GM12891 (cell line): Measurements from ENCODE around the gene HS6ST3.

Experiments used
- PAX5 ChIP-seq: IDR thresholded peaks from 2 replicates; pipeline ENCODE4 v1.6.1; 2011; ENCODE audit warnings: low read length, moderate library complexity, mild to moderate bottlenecking; ENCODE audit not compliant: insufficient read depth, severe bottlenecking
- POLR2A ChIP-seq: IDR thresholded peaks from 2 replicates; pipeline ENCODE4 v1.6.1; 2011; ENCODE audit warnings: low read depth, low read length, control low read depth
- POLR2AphosphoS5 ChIP-seq: IDR thresholded peaks from 2 replicates; pipeline ENCODE4 v1.6.1; 2011; ENCODE audit warnings: low read depth, low read length, control low read depth
- SPI1 ChIP-seq: IDR thresholded peaks from 2 replicates; pipeline ENCODE4 v1.6.1; 2011; ENCODE audit warnings: low read depth, low read length, control low read depth
- TAF1 ChIP-seq: IDR thresholded peaks from 2 replicates; pipeline ENCODE4 v1.6.1; 2011; ENCODE audit warnings: low read depth, low read length, control low read depth

GRCh38 chr13:96397807-96398206 lies 307.9 kb downstream of the HS6ST3 start:
- TF ChIP-seq POLR2A: no peak
- no peak for TF ChIP-seq TAF1
- no peak for TF ChIP-seq POLR2AphosphoS5
- TF ChIP-seq SPI1: no peak
- no peak for TF ChIP-seq PAX5
